Measurements from ENCODE around the gene CNGB1.

DNA sequence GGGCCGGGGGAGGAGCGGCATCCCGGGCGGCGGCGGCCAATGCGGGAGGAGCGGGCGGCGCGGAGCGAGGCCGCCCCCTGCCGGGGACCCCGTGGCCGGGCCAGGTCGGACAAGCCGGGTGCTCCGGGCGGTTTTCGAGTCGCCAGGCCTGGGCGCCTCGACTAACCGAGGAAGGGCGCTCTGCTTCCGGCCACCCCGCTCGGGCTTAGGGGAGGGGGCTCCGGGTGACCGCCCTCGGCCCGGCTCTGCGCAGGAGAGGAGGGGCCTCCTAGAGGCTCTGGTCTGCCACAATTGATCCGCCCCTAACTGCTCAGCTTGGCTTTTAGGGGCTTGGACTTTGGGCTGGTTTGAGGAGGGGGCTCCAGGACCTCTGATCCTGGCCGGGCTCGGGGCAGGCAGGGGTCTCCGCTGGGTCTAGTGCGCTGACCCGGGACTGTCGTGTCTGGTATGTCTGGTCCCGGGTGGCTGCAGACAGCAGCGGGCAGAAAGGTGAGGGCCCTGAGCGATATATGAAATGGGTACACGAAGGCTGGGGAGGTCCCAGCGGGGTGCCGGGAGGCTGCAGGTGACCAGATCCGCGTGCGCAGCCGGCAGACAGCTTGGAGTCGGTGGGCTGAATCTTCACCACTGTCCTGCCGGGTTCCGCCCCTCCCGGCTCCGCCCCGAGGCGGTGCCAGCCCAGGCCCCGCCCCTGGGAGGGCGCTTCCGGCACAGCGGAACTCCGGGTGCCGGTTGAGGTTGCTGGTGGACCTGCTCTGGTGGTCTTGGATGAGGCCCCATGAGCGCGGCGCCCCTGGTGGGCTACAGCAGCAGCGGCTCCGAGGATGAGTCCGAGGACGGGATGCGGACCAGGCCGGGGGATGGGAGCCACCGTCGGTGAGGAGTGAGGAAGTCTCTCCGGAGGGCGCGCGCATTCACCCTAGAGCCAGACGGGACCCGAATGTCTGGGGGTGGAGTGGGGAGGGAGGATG lies 30.1 kb upstream of the CNGB1 start, which contains the start of gene USB1:
- TF ChIP-seq, protein P1, sequence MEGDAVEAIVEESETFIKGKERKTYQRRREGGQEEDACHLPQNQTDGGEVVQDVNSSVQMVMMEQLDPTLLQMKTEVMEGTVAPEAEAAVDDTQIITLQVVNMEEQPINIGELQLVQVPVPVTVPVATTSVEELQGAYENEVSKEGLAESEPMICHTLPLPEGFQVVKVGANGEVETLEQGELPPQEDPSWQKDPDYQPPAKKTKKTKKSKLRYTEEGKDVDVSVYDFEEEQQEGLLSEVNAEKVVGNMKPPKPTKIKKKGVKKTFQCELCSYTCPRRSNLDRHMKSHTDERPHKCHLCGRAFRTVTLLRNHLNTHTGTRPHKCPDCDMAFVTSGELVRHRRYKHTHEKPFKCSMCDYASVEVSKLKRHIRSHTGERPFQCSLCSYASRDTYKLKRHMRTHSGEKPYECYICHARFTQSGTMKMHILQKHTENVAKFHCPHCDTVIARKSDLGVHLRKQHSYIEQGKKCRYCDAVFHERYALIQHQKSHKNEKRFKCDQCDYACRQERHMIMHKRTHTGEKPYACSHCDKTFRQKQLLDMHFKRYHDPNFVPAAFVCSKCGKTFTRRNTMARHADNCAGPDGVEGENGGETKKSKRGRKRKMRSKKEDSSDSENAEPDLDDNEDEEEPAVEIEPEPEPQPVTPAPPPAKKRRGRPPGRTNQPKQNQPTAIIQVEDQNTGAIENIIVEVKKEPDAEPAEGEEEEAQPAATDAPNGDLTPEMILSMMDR (IDR thresholded peaks at IDR 0.05; ENCODE audit: insufficient read depth, low read length, poor library complexity, severe bottlenecking): peak; percentile 29
- TF ChIP-seq EZH2phosphoT487 (conservative IDR thresholded peaks at IDR 0.05; ENCODE audit: low read length): no peak

All from SU-DHL-6 (cell line).